Sigmoid colon (tissue), 7 donors: ENCODE data around the gene NAA80. TPM values are rescaled to one million over a fixed set of nuclear protein-coding genes. Genes with fewer than 3 reads are reported as not detected.
A peak's percentile ranks its signal among the peaks of the same experiment; 100 is the strongest.

Experiments used
- DNase-seq: peaks from one replicate; pipeline ENCODE4 v3.0.0-alpha.2; 2019
- H3K27ac ChIP-seq, 4 donors: fragments of 200-600 bp; sonication (generic); one replicate each; pipeline ENCODE4 v1.5.1; 2016 to 2019; ENCODE audit warnings: mild to moderate bottlenecking in 1 of 4
- H3K27me3 ChIP-seq, 3 donors: fragments of 200-600 bp; sonication (generic); one replicate each; pipeline ENCODE4 v1.5.1; 2019; ENCODE audit warnings: mild to moderate bottlenecking in 1 of 3
- H3K36me3 ChIP-seq, 4 donors: fragments of 200-600 bp; sonication (generic); one replicate each; pipeline ENCODE4 v1.5.1; 2016 to 2019
- H3K4me1 ChIP-seq, 4 donors: fragments of 200-600 bp; sonication (generic); one replicate each; pipeline ENCODE4 v1.5.1; 2017 to 2019
- H3K4me3 ChIP-seq, 4 donors: fragments of 200-600 bp; sonication (generic); one replicate each; pipeline ENCODE4 v1.5.1; 2017 to 2019; ENCODE audit warnings: mild to moderate bottlenecking in 2 of 4, moderate library complexity in 1 of 4
- H3K9me3 ChIP-seq, 4 donors: fragments of 200-600 bp in 3 of 4; sonication (generic) in 3 of 4; one replicate each; pipeline versions ENCODE4 v1.5.1 to v1.6.1; 2013 to 2019
- EP300 ChIP-seq, 4 donors: sonication (generic); formaldehyde crosslinking; IDR thresholded peaks; one replicate each; pipeline ENCODE4 v1.6.1; 2017; ENCODE audit warnings: antibody characterized with exemption in 4 of 4
- POLR2A ChIP-seq, 2 donors: fragments of 450-650 bp; IDR thresholded peaks; one replicate each; pipeline ENCODE4 v1.6.1; 2016; ENCODE audit warnings: antibody characterized with exemption in 2 of 2, mild to moderate bottlenecking in 2 of 2, moderate library complexity in 2 of 2
- POLR2AphosphoS5 ChIP-seq, 4 donors: sonication (generic); formaldehyde crosslinking; IDR thresholded peaks; one replicate each; pipeline ENCODE4 v1.6.1; 2017; ENCODE audit warnings: antibody characterized with exemption in 4 of 4
- WGBS, 2 donors: extraction: QIAGEN DNeasy Blood & Tissue Kit; methylation state at CpG; one replicate each; pipeline ENCODE4 v1.1.7; 2013; 5-methylcytosine and 5-hydroxymethylcytosine counted together
- intact Hi-C: fragments of 100-400 bp; cut with DNase I; formaldehyde crosslinking; loops from one replicate; pipeline ENCODE4 v1.15.1; 2023
- polyA plus RNA-seq, 3 donors: library from polyadenylated mRNA; stranded (reverse); fragments of 200-250 nt; gene quantifications; one replicate each; pipeline ENCODE4 v1.2.3, GENCODE V29; 2013
- total RNA-seq, 4 donors: library from RNA; depleted of rRNA; stranded (reverse); fragments of >200 nt; gene quantifications; one replicate each; pipeline ENCODE4 v1.1.0, GENCODE V29; 2016
- TF ChIP-seq, protein P1 (sequence below), 4 experiments: fragments of 450-650 bp in 3 of 4; fragments of 200-600 bp in 1 of 4; IDR thresholded peaks; one replicate each; pipeline ENCODE4 v1.5.1; 2016 to 2019; ENCODE audit warnings: antibody characterized with exemption in 4 of 4, mild to moderate bottlenecking in 3 of 4, moderate library complexity in 2 of 4
- donor health status: healthy with polysubstance abuse.
- donor health status: Bipolar disorder and iron deficiency.
- donor health status: healthy.

The NAA80 gene
- total and polyA plus RNA-seq, 7 donors = 3.5 to 9.5 (median 6.4) TPM

DNA sequence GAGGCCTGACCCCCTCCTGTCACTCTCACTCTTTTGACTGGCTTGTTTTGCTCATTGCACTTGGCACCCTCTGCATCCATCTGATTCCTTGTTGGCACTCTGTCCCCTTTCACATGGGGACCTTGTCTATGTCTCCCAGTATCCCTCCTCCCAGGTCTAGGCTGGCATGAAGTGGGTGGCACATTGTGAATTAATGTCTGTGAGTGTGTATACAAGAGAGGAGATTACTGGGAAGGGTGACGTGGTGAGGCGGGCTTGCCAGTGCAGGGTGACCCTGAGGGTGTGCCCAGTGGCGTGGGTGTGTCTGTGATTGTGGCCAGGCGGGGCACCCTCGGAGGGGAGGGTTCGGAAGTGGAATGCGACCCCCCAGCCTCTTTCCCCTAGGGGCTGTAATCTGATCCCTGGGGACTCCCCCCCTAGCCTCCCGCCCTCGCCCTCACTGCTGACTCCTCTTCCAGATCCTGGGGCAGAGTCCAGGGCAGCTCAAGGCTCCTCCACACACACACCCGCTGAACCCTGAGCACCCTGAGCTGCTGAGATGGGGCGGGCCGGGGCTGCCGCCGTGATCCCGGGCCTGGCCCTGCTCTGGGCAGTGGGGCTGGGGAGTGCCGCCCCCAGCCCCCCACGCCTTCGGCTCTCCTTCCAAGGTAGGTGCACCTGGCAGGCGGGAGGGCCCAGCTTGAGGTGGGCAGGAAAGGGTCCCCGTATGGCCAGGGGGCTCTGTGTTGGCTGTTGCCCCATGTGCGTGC lies 30.3 kb downstream of the NAA80 start, which contains the start of gene SEMA3B:
TSS of gene SEMA3B (plus strand) at position 445 of the 749 bp plus-strand sequence. CDS start at position 539, 94 bp downstream.
- peak; percentile 86 for DNase-seq
- Histone ChIP-seq H3K9me3 (no peaks in the 10 kb centered on the region), H3K4me3 (peak within 1 kb of the TSS; percentile 14 to 58 (median 54)), H3K27me3 (peaks cover 0 to 6% (median 0%) of the 10 kb centered on the region in 3 donors), H3K36me3 (no peaks in the 10 kb centered on the region), H3K27ac (peak within 1 kb of the TSS; percentile 93 to 99 (median 99)), H3K4me1 (peaks cover 0 to 81% (median 74%) of the 10 kb centered on the region in 4 donors)
- TF ChIP-seq POLR2A (IDR thresholded peaks at IDR 0.05) (peak; percentile 25 to 35), EP300 (IDR thresholded peaks at IDR 0.05) (no peak), POLR2AphosphoS5 (IDR thresholded peaks at IDR 0.05) (peak; percentile 21 to 85 (median 64))
- intact Hi-C loops = no loop called here
- 11 to 50% methylated on average over 21 of the region's 21 CpGs for WGBS, 2 donors

DNA sequence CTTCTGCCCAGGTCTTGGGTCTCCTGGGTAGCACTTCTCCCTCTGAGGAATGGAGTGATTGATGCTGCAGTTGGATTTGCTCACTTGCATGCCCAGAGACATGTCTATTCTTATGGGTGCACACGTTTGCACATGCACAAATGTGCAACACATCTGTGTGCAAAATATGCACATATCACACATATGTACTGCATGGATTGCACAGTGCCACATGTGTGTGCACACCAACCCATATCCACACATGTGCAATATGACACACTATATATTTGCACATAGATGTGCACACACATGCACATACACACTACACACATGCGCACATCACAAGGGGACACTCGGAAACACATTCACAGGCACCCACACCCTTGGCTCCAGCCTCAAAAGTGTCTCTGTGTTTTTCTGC lies 30.9 kb downstream of the NAA80 start:
- Histone ChIP-seq H3K4me3 (peak overlapping the region in 3 of 4 donors; percentile 52 to 58 (median 55)), H3K36me3 (no peaks in the 10 kb centered on the region), H3K27ac (peak overlapping the region; percentile 93 to 99 (median 99)), H3K9me3 (no peaks in the 10 kb centered on the region), H3K27me3 (no peaks in the 10 kb centered on the region), H3K4me1 (peaks cover 0 to 77% (median 73%) of the 10 kb centered on the region in 4 donors)
- DNase-seq = no peak
- 21 to 53% methylated on average over 3 of the region's 3 CpGs for WGBS, 2 donors
- intact Hi-C loops = no loop called here
- TF ChIP-seq EP300 (IDR thresholded peaks at IDR 0.05) = no peak
- TF ChIP-seq, protein P1, sequence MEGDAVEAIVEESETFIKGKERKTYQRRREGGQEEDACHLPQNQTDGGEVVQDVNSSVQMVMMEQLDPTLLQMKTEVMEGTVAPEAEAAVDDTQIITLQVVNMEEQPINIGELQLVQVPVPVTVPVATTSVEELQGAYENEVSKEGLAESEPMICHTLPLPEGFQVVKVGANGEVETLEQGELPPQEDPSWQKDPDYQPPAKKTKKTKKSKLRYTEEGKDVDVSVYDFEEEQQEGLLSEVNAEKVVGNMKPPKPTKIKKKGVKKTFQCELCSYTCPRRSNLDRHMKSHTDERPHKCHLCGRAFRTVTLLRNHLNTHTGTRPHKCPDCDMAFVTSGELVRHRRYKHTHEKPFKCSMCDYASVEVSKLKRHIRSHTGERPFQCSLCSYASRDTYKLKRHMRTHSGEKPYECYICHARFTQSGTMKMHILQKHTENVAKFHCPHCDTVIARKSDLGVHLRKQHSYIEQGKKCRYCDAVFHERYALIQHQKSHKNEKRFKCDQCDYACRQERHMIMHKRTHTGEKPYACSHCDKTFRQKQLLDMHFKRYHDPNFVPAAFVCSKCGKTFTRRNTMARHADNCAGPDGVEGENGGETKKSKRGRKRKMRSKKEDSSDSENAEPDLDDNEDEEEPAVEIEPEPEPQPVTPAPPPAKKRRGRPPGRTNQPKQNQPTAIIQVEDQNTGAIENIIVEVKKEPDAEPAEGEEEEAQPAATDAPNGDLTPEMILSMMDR (IDR thresholded peaks at IDR 0.05) = no peak

DNA sequence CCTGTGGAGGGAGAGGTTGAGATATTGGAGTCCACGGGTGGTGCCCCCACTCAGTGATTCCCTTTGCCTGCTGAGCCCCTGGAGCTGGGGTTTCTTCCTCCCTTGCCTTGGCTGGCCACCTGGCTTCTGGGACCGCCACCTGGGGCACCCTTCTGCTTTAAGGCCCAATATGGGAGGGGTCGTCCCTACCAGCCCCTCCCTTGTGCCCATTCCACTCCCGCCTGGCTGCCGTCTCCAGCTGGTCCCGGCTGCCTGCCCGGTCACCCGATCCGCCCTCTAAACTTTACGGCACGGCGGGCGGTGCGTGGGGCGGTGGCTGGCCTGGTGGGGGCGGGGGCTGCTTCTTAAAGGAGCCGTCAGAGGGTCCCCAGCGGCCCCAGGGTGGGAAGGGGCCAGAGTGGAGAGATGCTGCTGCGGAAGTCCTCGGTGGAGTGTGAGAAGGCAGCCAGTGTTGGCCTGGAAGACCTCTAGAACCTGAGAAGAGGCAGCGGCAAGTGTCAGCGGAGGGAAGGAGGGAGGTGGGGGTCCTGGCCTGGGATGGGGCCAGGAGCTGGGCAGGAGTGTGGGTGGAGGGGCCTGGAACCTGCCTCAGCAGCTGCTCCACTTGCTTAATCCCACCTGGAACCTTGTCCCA lies 31.8 kb downstream of the NAA80 start:
- peak overlapping the region; percentile 41 to 58 (median 54) for H3K4me3 ChIP-seq
- intact Hi-C loops = no loop called here
- H3K9me3 ChIP-seq = no peaks in the 10 kb centered on the region
- peak overlapping the region; percentile 93 to 99 (median 99) for H3K27ac ChIP-seq
- no peaks in the 10 kb centered on the region for H3K36me3 ChIP-seq
- TF ChIP-seq POLR2A (IDR thresholded peaks at IDR 0.05) (peak; percentile 80 to 86), EP300 (IDR thresholded peaks at IDR 0.05) (no peak), POLR2AphosphoS5 (IDR thresholded peaks at IDR 0.05) (peak; percentile 62 to 93 (median 86))
- TF ChIP-seq, protein P1 (IDR thresholded peaks at IDR 0.05) = no peak
- H3K4me1 ChIP-seq = peaks cover 0 to 68% (median 66%) of the 10 kb centered on the region in 4 donors
- no peaks in the 10 kb centered on the region for H3K27me3 ChIP-seq
- whole genome bisulfite sequencing, 2 donors = 10 to 15% methylated on average over 22 of the region's 22 CpGs
- DNase-seq = peak; percentile 84

DNA sequence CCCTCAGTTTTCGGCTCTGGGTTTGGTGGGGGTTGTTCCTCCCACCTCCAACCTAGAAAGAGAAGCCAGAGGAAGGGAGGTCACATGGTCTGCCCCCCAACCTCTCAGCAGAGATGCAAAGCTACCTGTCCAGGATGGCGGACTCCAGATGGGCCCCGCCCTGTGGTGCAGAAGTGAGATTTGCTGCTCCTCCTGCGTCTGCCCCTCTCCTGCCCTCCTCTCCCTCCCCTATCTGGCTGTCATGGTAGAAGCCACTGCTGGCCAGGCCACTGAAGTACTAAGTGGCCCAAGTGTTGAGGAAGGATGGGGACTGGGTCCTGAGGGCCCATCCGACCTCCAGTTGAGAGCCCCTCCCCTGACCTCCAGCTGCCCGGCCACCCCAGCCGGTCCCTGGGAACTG lies 32.4 kb downstream of the NAA80 start:
- no peaks in the 10 kb centered on the region for H3K9me3 ChIP-seq
- WGBS, 2 donors = 36 to 62% methylated on average over 7 of the region's 7 CpGs
- no peak for TF ChIP-seq EP300 (IDR thresholded peaks at IDR 0.05)
- TF ChIP-seq POLR2AphosphoS5 (IDR thresholded peaks at IDR 0.05) = no peak
- peaks cover 0 to 69% (median 66%) of the 10 kb centered on the region in 4 donors for H3K4me1 ChIP-seq
- no peaks in the 10 kb centered on the region for H3K36me3 ChIP-seq
- H3K27me3 ChIP-seq = no peaks in the 10 kb centered on the region
- intact Hi-C loops = no loop called here
- H3K4me3 ChIP-seq = peak overlapping the region; percentile 41 to 58 (median 54)
- DNase-seq = no peak
- peak overlapping the region; percentile 93 to 99 (median 99) for H3K27ac ChIP-seq

DNA sequence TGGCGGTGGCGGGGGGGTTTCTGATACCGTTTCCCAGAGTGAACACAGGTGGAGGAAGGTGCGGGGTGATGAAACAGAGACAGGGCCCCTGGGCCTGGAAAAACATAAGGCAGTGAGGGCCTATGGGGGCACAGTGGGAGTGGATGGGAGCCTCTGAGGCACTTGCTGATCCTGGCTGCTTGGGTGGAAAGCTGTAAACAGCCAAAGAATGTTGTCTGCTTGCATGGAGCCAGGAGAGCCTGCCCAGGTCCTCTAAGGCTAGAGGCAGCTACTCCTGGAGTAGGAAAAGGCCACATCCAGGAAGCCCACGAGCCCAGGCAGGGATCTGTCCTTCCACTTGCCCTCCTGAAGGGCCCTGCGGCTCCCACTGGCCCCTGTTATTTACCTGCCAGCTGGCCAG lies 33.2 kb downstream of the NAA80 start:
- H3K4me3 ChIP-seq = peak overlapping the region in 1 of 4 donors; percentile 55
- H3K27ac ChIP-seq = peak overlapping the region; percentile 93 to 99 (median 99)
- peaks cover 0 to 77% (median 73%) of the 10 kb centered on the region in 4 donors for H3K4me1 ChIP-seq
- DNase-seq = no peak
- H3K9me3 ChIP-seq = no peaks in the 10 kb centered on the region
- intact Hi-C loops = no loop called here
- H3K27me3 ChIP-seq = no peaks in the 10 kb centered on the region
- WGBS, 2 donors = 85 to 89% methylated on average over 6 of the region's 6 CpGs
- no peaks in the 10 kb centered on the region for H3K36me3 ChIP-seq
- TF ChIP-seq POLR2A (IDR thresholded peaks at IDR 0.05) (no peak), EP300 (IDR thresholded peaks at IDR 0.05) (no peak), POLR2AphosphoS5 (IDR thresholded peaks at IDR 0.05) (no peak)
- TF ChIP-seq, protein P1 (IDR thresholded peaks at IDR 0.05) = no peak
